Psoas muscle (tissue), 8 donors: Measurements from ENCODE around the gene KHNYN. TPM values are rescaled to one million over a fixed set of nuclear protein-coding genes. Genes with fewer than 3 reads are reported as not detected.

Experiments used
- ATAC-seq, 4 donors: fragments of 200-7000 bp; cut with Tn5 transposase; one replicate each; pipeline ENCODE4 v1.9.1; 2020; ENCODE audit warnings: moderate library complexity in 3 of 4, mild to moderate bottlenecking in 2 of 4
- DNase-seq, 2 donors: peaks; one replicate each; pipeline ENCODE4 v3.0.0-alpha.2; 2020
- H3K27ac ChIP-seq: fragments of 200-600 bp; one replicate; pipeline ENCODE4 v1.8.0; 2022
- H3K27me3 ChIP-seq, 3 donors: fragments of 200-600 bp in 1 of 3; one replicate each; pipeline versions ENCODE4 v1.6.1 to v1.8.0; 2013 to 2022; ENCODE audit warnings: low read length in 2 of 3, mild to moderate bottlenecking in 2 of 3, moderate library complexity in 1 of 3; ENCODE audit not compliant: insufficient read depth in 3 of 3
- H3K36me3 ChIP-seq, 2 donors: fragments of 200-600 bp in 1 of 2; one replicate each; pipeline versions ENCODE4 v1.6.1 to v1.8.0; 2013 to 2022; ENCODE audit warnings: low read depth in 1 of 2, mild to moderate bottlenecking in 1 of 2, moderate library complexity in 1 of 2; ENCODE audit not compliant: insufficient read depth in 1 of 2
- H3K4me1 ChIP-seq: fragments of 200-600 bp; one replicate; pipeline ENCODE4 v1.8.0; 2022
- H3K4me3 ChIP-seq: fragments of 200-600 bp; one replicate; pipeline ENCODE4 v1.8.0; 2022; ENCODE audit warnings: mild to moderate bottlenecking
- H3K9me3 ChIP-seq: fragments of 200-600 bp; one replicate; pipeline ENCODE4 v1.8.0; 2022
- WGBS, 3 donors: extraction: QIAGEN DNeasy Blood & Tissue Kit; methylation state at CpG; one replicate each; pipeline versions ENCODE4 v1.1.6 to v1.1.7; 2013; 5-methylcytosine and 5-hydroxymethylcytosine counted together
- intact Hi-C, 2 donors: fragments of 100-400 bp; cut with DNase I; formaldehyde crosslinking; loops; one replicate each; pipeline versions ENCODE4 v1.11.0 to v1.14.2; 2022
- polyA plus RNA-seq, 3 donors: library from polyadenylated mRNA; stranded (reverse); fragments of 200-250 nt; gene quantifications; one replicate each; pipeline ENCODE4 v1.2.3, GENCODE V29; 2013
- total RNA-seq, 4 donors: library from RNA; stranded (reverse); fragmentation: NEBNext Ultra II Directional in 2 of 4; extraction: Animal tissue kit (Norgen Biotek cat#: 25700) in 2 of 4; gene quantifications; one replicate each; pipeline versions ENCODE4 v1.2.1 to v1.2.4, GENCODE V29; 2021 to 2023
- TF ChIP-seq, protein P1 (sequence below): fragments of 200-600 bp; IDR thresholded peaks from one replicate; pipeline ENCODE4 v1.8.0; 2022; ENCODE audit warnings: antibody characterized with exemption
- donor health status: healthy with polysubstance abuse.
- donor health status: DM: no; HTN: no; CAD: no; lungs with moderate emphysema.
- donor health status: Bipolar disorder and iron deficiency.
- donor health status: healthy.
- donor health status: DM: yes; HTN: yes; CAD: no.
- donor health status: DM: no; HTN: no; CAD: no.
- donor health status: DM: no; HTN: no; CAD: no.
- donor health status: DM: yes; HTN: yes; CAD: no.

The KHNYN gene
- total and polyA plus RNA-seq, 7 donors: 15.3 to 74.9 (median 40.2) TPM

DNA sequence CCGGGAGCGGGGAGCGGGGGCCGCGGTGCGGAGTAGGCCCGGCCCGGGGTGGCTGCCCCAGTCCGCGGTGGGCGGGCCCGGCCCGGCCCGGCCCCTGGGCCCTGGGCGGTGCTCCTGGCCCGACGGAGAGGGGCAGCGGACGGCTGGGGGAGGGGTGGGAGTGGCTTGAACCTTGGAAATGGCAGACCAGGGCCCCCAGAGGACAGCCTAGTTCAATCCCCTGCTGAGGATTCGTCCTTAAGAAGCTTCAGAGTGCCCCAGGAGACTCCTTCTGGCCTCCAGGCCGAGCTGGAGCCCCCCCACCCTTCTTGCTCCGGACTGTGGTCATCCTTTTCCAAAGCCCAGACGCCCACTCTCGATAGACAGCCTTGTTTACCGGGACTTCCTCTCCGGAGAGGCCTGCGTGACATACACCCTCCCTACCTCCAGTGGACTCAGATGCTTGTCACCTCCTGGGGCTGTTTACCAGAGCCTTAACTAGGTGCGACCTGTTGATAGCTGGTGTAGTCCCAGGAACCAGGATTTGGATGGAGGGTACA is 458 bp downstream of the KHNYN start:
- H3K27me3 ChIP-seq: no peaks in the 10 kb centered on the region
- WGBS, 3 donors: 1 to 4% (median 3%) methylated on average over 9 to 28 of the region's 28 CpGs
- intact Hi-C loops: loop anchor here (1.0 to 10.0 kb wide), 2 partner anchors 64 to 185 kb away; partner anchors contain the start of gene TINF2 (in 1 of the 2)
- DNase-seq: peak; percentile 85 to 90
- peak overlapping the region; percentile 84 for H3K4me3 ChIP-seq
- peaks cover 0 to 40% of the 10 kb centered on the region in 2 donors for H3K36me3 ChIP-seq
- H3K4me1 ChIP-seq: peaks cover 17% of the 10 kb centered on the region
- ATAC-seq: peak; percentile 73 to 83 (median 78)
- no peaks in the 10 kb centered on the region for H3K9me3 ChIP-seq
- TF ChIP-seq, protein P1, sequence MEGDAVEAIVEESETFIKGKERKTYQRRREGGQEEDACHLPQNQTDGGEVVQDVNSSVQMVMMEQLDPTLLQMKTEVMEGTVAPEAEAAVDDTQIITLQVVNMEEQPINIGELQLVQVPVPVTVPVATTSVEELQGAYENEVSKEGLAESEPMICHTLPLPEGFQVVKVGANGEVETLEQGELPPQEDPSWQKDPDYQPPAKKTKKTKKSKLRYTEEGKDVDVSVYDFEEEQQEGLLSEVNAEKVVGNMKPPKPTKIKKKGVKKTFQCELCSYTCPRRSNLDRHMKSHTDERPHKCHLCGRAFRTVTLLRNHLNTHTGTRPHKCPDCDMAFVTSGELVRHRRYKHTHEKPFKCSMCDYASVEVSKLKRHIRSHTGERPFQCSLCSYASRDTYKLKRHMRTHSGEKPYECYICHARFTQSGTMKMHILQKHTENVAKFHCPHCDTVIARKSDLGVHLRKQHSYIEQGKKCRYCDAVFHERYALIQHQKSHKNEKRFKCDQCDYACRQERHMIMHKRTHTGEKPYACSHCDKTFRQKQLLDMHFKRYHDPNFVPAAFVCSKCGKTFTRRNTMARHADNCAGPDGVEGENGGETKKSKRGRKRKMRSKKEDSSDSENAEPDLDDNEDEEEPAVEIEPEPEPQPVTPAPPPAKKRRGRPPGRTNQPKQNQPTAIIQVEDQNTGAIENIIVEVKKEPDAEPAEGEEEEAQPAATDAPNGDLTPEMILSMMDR: no peak
- peak overlapping the region; percentile 98 for H3K27ac ChIP-seq

DNA sequence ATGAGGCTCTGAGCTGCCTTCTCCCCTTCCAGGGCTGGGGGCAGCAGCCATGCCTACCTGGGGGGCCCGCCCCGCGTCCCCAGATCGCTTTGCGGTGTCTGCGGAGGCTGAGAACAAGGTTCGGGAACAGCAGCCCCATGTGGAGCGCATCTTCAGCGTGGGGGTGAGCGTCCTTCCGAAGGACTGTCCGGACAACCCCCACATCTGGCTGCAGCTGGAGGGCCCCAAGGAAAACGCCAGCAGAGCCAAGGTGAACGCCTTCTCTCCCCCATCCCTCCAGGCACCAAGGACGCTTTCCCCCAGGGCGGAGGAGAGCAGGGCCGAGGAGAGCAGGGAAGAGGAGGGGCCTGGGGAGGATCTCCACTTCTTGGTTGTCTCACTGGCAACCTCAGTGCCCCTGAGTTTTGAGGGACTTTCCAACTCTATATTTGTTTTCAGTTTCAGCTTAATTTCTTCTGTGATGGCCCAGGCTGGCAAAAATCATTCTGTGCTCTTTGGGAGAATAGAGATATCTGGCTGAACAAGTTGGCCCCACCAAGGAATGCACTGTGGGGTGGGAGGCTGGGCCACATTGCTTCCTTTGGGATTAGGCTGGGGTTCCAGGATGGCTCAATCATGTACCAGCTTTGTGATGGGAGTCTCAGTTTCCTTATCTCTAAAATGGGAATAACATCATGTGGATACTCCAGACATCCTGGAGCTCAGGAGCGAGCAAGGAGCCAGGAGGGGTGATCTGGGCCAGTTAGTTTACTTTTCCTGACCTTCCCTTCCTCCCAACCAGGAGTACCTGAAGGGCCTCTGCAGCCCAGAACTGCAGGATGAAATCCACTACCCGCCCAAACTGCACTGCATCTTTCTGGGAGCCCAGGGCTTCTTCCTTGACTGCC is 1.2 kb downstream of the KHNYN start:
- WGBS, 3 donors: 28 to 36% (median 31%) methylated on average over 18 to 19 of the region's 19 CpGs
- peaks cover 0 to 47% of the 10 kb centered on the region in 2 donors for H3K36me3 ChIP-seq
- H3K27ac ChIP-seq: peak overlapping the region; percentile 98
- no peaks in the 10 kb centered on the region for H3K9me3 ChIP-seq
- intact Hi-C loops: loop anchor here (1.0 to 10.0 kb wide), 2 partner anchors 65 to 186 kb away; partner anchors contain the start of gene TINF2 (in 1 of the 2)
- TF ChIP-seq, protein P1: no peak
- no peaks in the 10 kb centered on the region for H3K27me3 ChIP-seq
- peak in 1 of 4 donors; percentile 19 for ATAC-seq
- peaks cover 17% of the 10 kb centered on the region for H3K4me1 ChIP-seq
- H3K4me3 ChIP-seq: peak overlapping the region; percentile 84
- DNase-seq: no peak

GRCh38 chr14:24431569-24432258 is 2.0 kb downstream of the KHNYN start:
- DNase-seq (peak; percentile 91 to 95), ATAC-seq (peak; percentile 75 to 84 (median 82))
- Histone ChIP-seq H3K9me3 (no peaks in the 10 kb centered on the region), H3K36me3 (peaks cover 0 to 55% of the 10 kb centered on the region in 2 donors), H3K27ac (peak overlapping the region; percentile 98), H3K4me1 (peaks cover 23% of the 10 kb centered on the region), H3K27me3 (no peaks in the 10 kb centered on the region), H3K4me3 (peak overlapping the region; percentile 84)
- WGBS, 3 donors: 23 to 34% (median 26%) methylated on average over 14 to 15 of the region's 15 CpGs
- TF ChIP-seq, protein P1: peak; percentile 82
- intact Hi-C loops: loop anchor here in 1 of 2 donors (10.0 kb wide), 1 partner anchor 187 kb away; the partner anchor contains the start of gene TINF2

- Histone ChIP-seq H3K4me1 (peaks cover 30% of the 10 kb centered on the region), H3K27ac (no peak overlapping the region), H3K4me3 (no peak overlapping the region), H3K36me3 (peaks cover 0 to 62% of the 10 kb centered on the region in 2 donors), H3K9me3 (no peaks in the 10 kb centered on the region), H3K27me3 (no peaks in the 10 kb centered on the region)
- no peak for ATAC-seq
- 80 to 81% (median 81%) methylated on average over 22 to 24 of the region's 24 CpGs for WGBS, 3 donors
- intact Hi-C loops: loop anchor here in 1 of 2 donors (10.0 kb wide), 1 partner anchor 188 kb away; the partner anchor contains the start of gene TINF2
- no peak for DNase-seq
- TF ChIP-seq, protein P1: no peak
Observed at GRCh38 chr14:24432259-24433131, 2.7 kb downstream of the KHNYN start.
